WI38 (cell line): Measurements from ENCODE around the gene AGPAT3.

Source experiments
- H3K4me3 ChIP-seq: 2 replicates; pipeline ENCODE4 v1.5.1; 2011; ENCODE audit warnings: low read depth, mild to moderate bottlenecking, control low read depth, low read length
- CTCF ChIP-seq: IDR thresholded peaks from 2 replicates; pipeline ENCODE4 v1.5.1; 2012; ENCODE audit warnings: low read depth, mild to moderate bottlenecking, control low read depth, low read length

AGPAT3 gene

GRCh38 chr21:43981151-43981870, 116.3 kb downstream of the AGPAT3 start:
- H3K4me3 ChIP-seq: no peak overlapping the region
- TF ChIP-seq CTCF: no peak

GRCh38 chr21:43981871-43982210, 116.8 kb downstream of the AGPAT3 start:
- TF ChIP-seq CTCF: no peak
- H3K4me3 ChIP-seq: no peak overlapping the region

GRCh38 chr21:43982489-43983078, 117.6 kb downstream of the AGPAT3 start:
- TF ChIP-seq CTCF: no peak
- H3K4me3 ChIP-seq: no peak overlapping the region

- no peak for TF ChIP-seq CTCF
- no peak overlapping the region for H3K4me3 ChIP-seq
Measured at GRCh38 chr21:43983390-43983789, 118.4 kb downstream of the AGPAT3 start.

GRCh38 chr21:43983860-43984420, 118.9 kb downstream of the AGPAT3 start:
- H3K4me3 ChIP-seq: no peak overlapping the region
- no peak for TF ChIP-seq CTCF

GRCh38 chr21:43984905-43985689, 120.1 kb downstream of the AGPAT3 start:
- no peak for TF ChIP-seq CTCF
- H3K4me3 ChIP-seq: no peak overlapping the region
